WTC11 (cell line): ENCODE results near the gene MEAK7. TPM values are rescaled to one million over a fixed set of nuclear protein-coding genes. Genes with fewer than 3 reads are reported as not detected.

ENCODE experiments used
- ATAC-seq: fragments of 200-7000 bp; cut with Tn5 transposase; 2 replicates; pipeline ENCODE4 v1.10.0; 2021; ENCODE audit warnings: mild to moderate bottlenecking, moderate library complexity
- CTCF ChIA-PET: fragments of 300-600 bp; sonication (Branson Sonifier 250); formaldehyde crosslinking; loops from one replicate; lab custom pipeline; 2021; ENCODE audit warnings: antibody characterized with exemption; lab: Charles Lee
- POLR2A ChIA-PET: fragments of 350-600 bp; sonication (Branson Sonifier 250); formaldehyde crosslinking; loops from one replicate; lab custom pipeline; 2021; ENCODE audit warnings: antibody characterized with exemption; lab: Charles Lee
- DNase-seq: peaks from one replicate; pipeline ENCODE4 v3.0.0; 2021; ENCODE audit warnings: low spot score
- H3K27ac Mint-ChIP-seq: 2 replicates; pipeline ENCODE4 v1.8.0; 2021; ENCODE audit warnings: mixed read lengths
- H3K27me3 Mint-ChIP-seq: 2 replicates; pipeline ENCODE4 v1.8.0; 2021; ENCODE audit warnings: low read depth, mild to moderate bottlenecking, moderate library complexity, mixed read lengths
- H3K36me3 Mint-ChIP-seq: 2 replicates; pipeline ENCODE4 v1.8.0; 2021; ENCODE audit warnings: mixed read lengths
- H3K4me1 Mint-ChIP-seq: 2 replicates; pipeline ENCODE4 v1.8.0; 2022; ENCODE audit warnings: mixed read lengths
- H3K4me3 Mint-ChIP-seq: 2 replicates; pipeline ENCODE4 v1.8.0; 2021; ENCODE audit warnings: mild to moderate bottlenecking, moderate library complexity, mixed read lengths
- H3K9me3 Mint-ChIP-seq: 2 replicates; pipeline ENCODE4 v1.8.0; 2021; ENCODE audit warnings: mixed read lengths
- E2F4 ChIP-seq: sonication (generic); formaldehyde crosslinking; IDR thresholded peaks from 2 replicates; pipeline ENCODE4 v1.8.1; 2022; ENCODE audit warnings: low read depth, mild to moderate bottlenecking, moderate library complexity, missing genetic modification reagents, borderline replicate concordance
- GABPB1 ChIP-seq: sonication (generic); formaldehyde crosslinking; IDR thresholded peaks from 2 replicates; pipeline ENCODE4 v1.8.1; 2023; ENCODE audit warnings: mild to moderate bottlenecking, missing genetic modification reagents
- HMGA2 ChIP-seq: fragments of 250-450 bp; sonication (Bioruptor Pico); IDR thresholded peaks from 2 replicates; pipeline ENCODE4 v1.4.0; 2021; ENCODE audit warnings: mild to moderate bottlenecking, moderate library complexity
- IRF2 ChIP-seq: sonication (generic); formaldehyde crosslinking; IDR thresholded peaks from 2 replicates; pipeline ENCODE4 v1.8.0; 2022; ENCODE audit warnings: low read depth, missing genetic modification reagents, borderline replicate concordance
- RELA ChIP-seq: sonication (generic); formaldehyde crosslinking; IDR thresholded peaks from 2 replicates; pipeline ENCODE4 v1.8.1; 2022; ENCODE audit warnings: missing genetic modification reagents, mild to moderate bottlenecking, borderline replicate concordance
- SMAD3 ChIP-seq: sonication (generic); formaldehyde crosslinking; IDR thresholded peaks from 2 replicates; pipeline ENCODE4 v1.8.0; 2022; ENCODE audit warnings: missing genetic modification reagents, mild to moderate bottlenecking, borderline replicate concordance
- SMAD4 ChIP-seq: sonication (generic); formaldehyde crosslinking; IDR thresholded peaks from 2 replicates; pipeline ENCODE4 v1.8.0; 2022; ENCODE audit warnings: mild to moderate bottlenecking, missing genetic modification reagents
- TCF7 ChIP-seq: sonication (generic); formaldehyde crosslinking; IDR thresholded peaks from 2 replicates; pipeline ENCODE4 v1.8.0; 2022; ENCODE audit warnings: mild to moderate bottlenecking, low read depth, missing genetic modification reagents, moderate library complexity
- ZBTB43 ChIP-seq: sonication (generic); formaldehyde crosslinking; IDR thresholded peaks from 2 replicates; pipeline ENCODE4 v1.8.1; 2023; ENCODE audit warnings: mild to moderate bottlenecking, missing genetic modification reagents
- ZNF263 ChIP-seq: sonication (generic); formaldehyde crosslinking; IDR thresholded peaks from 2 replicates; pipeline ENCODE4 v1.8.1; 2022; ENCODE audit warnings: low read depth, mild to moderate bottlenecking, moderate library complexity, missing genetic modification reagents
- ZNF423 ChIP-seq: fragments of 250-450 bp; sonication (Bioruptor Pico); IDR thresholded peaks from 2 replicates; pipeline ENCODE4 v2.1.2; 2022; ENCODE audit warnings: mild to moderate bottlenecking, moderate library complexity
- total RNA-seq: library from RNA; stranded (reverse); gene quantifications from 3 replicates; pipeline ENCODE4 v1.2.3, GENCODE V29; 2021
- TF ChIP-seq, protein P1 (sequence below): sonication (generic); formaldehyde crosslinking; IDR thresholded peaks from 2 replicates; pipeline ENCODE4 v1.8.0; 2023; ENCODE audit warnings: missing genetic modification reagents, mild to moderate bottlenecking, borderline replicate concordance
- TF ChIP-seq, protein P2 (sequence below): fragments of 250-450 bp; sonication (Bioruptor Pico); IDR thresholded peaks from 2 replicates; pipeline ENCODE4 v2.1.2; 2022; ENCODE audit warnings: mild to moderate bottlenecking, moderate library complexity
- TF ChIP-seq, protein P3 (sequence below): sonication (generic); formaldehyde crosslinking; IDR thresholded peaks from 2 replicates; pipeline ENCODE4 v1.8.1; 2022; ENCODE audit warnings: missing genetic modification reagents, borderline replicate concordance
- TF ChIP-seq, protein P4 (sequence below): fragments of 250-450 bp; sonication (Bioruptor Pico); IDR thresholded peaks from 2 replicates; pipeline ENCODE4 v1.9.0; 2021; ENCODE audit warnings: mild to moderate bottlenecking

The MEAK7 gene
- total RNA-seq, 1 experiment from 2014 or later, result 14.4 TPM

GRCh38 chr16:84489131-84489530 is 15.3 kb downstream of the MEAK7 start (continued):
- TF ChIP-seq, protein P1, sequence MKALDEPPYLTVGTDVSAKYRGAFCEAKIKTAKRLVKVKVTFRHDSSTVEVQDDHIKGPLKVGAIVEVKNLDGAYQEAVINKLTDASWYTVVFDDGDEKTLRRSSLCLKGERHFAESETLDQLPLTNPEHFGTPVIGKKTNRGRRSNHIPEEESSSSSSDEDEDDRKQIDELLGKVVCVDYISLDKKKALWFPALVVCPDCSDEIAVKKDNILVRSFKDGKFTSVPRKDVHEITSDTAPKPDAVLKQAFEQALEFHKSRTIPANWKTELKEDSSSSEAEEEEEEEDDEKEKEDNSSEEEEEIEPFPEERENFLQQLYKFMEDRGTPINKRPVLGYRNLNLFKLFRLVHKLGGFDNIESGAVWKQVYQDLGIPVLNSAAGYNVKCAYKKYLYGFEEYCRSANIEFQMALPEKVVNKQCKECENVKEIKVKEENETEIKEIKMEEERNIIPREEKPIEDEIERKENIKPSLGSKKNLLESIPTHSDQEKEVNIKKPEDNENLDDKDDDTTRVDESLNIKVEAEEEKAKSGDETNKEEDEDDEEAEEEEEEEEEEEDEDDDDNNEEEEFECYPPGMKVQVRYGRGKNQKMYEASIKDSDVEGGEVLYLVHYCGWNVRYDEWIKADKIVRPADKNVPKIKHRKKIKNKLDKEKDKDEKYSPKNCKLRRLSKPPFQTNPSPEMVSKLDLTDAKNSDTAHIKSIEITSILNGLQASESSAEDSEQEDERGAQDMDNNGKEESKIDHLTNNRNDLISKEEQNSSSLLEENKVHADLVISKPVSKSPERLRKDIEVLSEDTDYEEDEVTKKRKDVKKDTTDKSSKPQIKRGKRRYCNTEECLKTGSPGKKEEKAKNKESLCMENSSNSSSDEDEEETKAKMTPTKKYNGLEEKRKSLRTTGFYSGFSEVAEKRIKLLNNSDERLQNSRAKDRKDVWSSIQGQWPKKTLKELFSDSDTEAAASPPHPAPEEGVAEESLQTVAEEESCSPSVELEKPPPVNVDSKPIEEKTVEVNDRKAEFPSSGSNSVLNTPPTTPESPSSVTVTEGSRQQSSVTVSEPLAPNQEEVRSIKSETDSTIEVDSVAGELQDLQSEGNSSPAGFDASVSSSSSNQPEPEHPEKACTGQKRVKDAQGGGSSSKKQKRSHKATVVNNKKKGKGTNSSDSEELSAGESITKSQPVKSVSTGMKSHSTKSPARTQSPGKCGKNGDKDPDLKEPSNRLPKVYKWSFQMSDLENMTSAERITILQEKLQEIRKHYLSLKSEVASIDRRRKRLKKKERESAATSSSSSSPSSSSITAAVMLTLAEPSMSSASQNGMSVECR (CRISPR knock-in tag), result no peak
- TF ChIP-seq, protein P2, sequence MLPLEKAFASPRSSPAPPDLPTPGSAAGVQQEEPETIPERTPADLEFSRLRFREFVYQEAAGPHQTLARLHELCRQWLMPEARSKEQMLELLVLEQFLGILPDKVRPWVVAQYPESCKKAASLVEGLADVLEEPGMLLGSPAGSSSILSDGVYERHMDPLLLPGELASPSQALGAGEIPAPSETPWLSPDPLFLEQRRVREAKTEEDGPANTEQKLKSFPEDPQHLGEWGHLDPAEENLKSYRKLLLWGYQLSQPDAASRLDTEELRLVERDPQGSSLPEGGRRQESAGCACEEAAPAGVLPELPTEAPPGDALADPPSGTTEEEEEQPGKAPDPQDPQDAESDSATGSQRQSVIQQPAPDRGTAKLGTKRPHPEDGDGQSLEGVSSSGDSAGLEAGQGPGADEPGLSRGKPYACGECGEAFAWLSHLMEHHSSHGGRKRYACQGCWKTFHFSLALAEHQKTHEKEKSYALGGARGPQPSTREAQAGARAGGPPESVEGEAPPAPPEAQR, result no peak
- TF ChIP-seq TCF7, result no peak
- TF ChIP-seq E2F4, result no peak
- TF ChIP-seq RELA (CRISPR knock-in tag), result no peak
- TF ChIP-seq, protein P3, sequence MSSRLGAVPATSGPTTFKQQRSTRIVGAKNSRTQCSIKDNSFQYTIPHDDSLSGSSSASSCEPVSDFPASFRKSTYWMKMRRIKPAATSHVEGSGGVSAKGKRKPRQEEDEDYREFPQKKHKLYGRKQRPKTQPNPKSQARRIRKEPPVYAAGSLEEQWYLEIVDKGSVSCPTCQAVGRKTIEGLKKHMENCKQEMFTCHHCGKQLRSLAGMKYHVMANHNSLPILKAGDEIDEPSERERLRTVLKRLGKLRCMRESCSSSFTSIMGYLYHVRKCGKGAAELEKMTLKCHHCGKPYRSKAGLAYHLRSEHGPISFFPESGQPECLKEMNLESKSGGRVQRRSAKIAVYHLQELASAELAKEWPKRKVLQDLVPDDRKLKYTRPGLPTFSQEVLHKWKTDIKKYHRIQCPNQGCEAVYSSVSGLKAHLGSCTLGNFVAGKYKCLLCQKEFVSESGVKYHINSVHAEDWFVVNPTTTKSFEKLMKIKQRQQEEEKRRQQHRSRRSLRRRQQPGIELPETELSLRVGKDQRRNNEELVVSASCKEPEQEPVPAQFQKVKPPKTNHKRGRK, result no peak
- no peak for TF ChIP-seq IRF2 (CRISPR knock-in tag)

GRCh38 chr16:84487358-84487757 is 17.1 kb downstream of the MEAK7 start:
- TF ChIP-seq HMGA2 (CRISPR knock-in tag) (no peak), ZBTB43 (CRISPR knock-in tag) (no peak), RELA (CRISPR knock-in tag) (no peak), ZNF263 (CRISPR knock-in tag) (no peak), GABPB1 (CRISPR knock-in tag) (no peak), ZNF423 (CRISPR knock-in tag) (no peak), IRF2 (CRISPR knock-in tag) (no peak), SMAD4 (CRISPR knock-in tag) (no peak), SMAD3 (CRISPR knock-in tag) (no peak)
- TF ChIP-seq, protein P4, sequence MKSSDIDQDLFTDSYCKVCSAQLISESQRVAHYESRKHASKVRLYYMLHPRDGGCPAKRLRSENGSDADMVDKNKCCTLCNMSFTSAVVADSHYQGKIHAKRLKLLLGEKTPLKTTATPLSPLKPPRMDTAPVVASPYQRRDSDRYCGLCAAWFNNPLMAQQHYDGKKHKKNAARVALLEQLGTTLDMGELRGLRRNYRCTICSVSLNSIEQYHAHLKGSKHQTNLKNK (CRISPR knock-in tag), result no peak
- Mint-ChIP-seq H3K4me3 (no peak overlapping the region), H3K36me3 (peaks cover 27% of the 10 kb centered on the region), H3K4me1 (no peaks in the 10 kb centered on the region), H3K27me3 (no peaks in the 10 kb centered on the region), H3K27ac (0 out of 2 replicates have a peak overlapping the region, but pooled peaks have one; percentile 70), H3K9me3 (no peaks in the 10 kb centered on the region)
- DNase-seq (no peak), ATAC-seq (no peak)
- ChIA-PET CTCF (interaction anchor here (1.5 to 2.3 kb wide), 2 partner anchors 174 to 300 kb away, joined by 3 to 6 read pairs; partner anchors contain the start of gene TAF1C), POLR2A (no interaction called here)
